ENCODE data around the gene ELK3. TPM values are rescaled to one million over a fixed set of nuclear protein-coding genes. Genes with fewer than 3 reads are reported as not detected.

ELK3 gene
- total RNA-seq, 1 donor from 2014 or later, result 47.6 TPM

GRCh38 chr12:96234591-96235483 is 40.7 kb downstream of the ELK3 start:
- peak; percentile 78 for DNase-seq (ENCODE audit: low spot score)

DNA sequence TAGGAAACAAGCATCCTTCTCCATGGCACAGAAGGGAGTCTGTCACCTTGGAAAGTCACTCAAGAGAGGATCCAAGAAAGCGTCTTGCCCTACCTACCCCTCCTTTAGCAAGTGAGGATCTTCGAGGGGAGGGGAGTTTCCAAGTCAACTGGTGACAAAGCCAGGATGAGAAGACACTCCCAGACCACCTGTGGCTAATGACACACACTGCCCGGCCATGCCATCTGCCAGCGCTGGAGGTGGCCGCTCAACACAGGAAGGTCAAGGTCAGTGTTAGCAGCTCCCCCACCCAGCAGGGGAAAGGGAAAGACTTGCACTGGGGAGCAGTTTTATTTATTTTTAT is 41.3 kb downstream of the ELK3 start:
- DNase-seq (ENCODE audit: low spot score), result peak; percentile 75

DNA sequence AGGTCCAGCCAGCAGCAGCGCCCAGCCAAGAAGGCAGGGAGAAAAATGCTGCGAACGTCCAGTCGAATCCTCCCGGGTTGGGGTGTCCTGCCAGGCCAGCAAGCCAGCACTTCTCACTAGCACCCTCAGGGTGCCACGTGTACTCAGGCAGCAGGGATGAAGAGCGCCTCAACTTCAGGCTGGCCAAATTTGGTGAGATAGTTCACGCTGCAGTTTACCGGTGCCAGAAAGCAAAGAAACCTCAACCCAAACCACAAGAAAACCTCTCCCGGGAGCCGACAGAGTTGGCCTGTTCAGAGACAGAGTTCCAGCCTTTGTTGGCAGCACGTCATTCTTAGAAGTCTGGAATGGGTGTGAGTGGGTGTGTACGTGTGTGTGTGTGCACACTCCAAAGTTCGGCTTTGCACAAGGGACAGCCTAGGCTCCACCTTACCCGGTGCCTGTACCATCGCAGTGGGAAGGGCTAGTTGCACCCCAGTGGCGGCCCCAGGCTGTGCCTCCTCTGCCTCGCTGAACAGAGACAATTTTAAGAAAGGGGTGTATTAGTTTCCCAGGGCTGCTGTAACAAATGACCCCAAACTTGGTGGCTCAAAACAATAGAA is 42.1 kb downstream of the ELK3 start:
- peak; percentile 87 for DNase-seq (ENCODE audit: low spot score)

DNA sequence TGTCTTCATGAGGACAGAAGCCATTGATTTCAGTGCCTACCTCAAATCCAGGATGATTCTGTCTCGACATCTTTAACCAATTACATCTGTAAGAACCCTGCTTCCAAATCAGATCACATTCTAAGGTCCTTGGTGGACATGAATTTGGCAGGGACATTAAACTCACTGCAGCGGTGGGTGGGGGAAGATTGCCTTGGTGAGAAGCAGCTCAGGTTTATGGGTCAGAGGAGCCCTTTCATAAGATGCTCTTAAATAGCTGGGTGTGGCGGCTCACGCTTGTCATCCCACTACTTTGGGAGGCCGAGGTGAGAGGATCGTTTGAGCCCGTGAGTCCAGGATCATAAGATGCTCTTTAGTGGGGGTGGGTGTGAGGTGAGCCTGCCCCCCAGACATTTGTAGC is 42.9 kb downstream of the ELK3 start:
- DNase-seq (ENCODE audit: low spot score), result peak; percentile 64

- DNase-seq (ENCODE audit: low spot score), result peak; percentile 86
These were observed 43.4 kb downstream of the ELK3 start for GRCh38 chr12:96237465-96238077.

GRCh38 chr12:96238336-96239047 is 44.3 kb downstream of the ELK3 start:
- peak; percentile 74 for DNase-seq (ENCODE audit: low spot score)

GRCh38 chr12:96239711-96240635 is 45.8 kb downstream of the ELK3 start:
- peak; percentile 83 for DNase-seq (ENCODE audit: low spot score)

- DNase-seq (ENCODE audit: low spot score), result no peak
These were observed 46.5 kb downstream of the ELK3 start for GRCh38 chr12:96240656-96241055.

DNA sequence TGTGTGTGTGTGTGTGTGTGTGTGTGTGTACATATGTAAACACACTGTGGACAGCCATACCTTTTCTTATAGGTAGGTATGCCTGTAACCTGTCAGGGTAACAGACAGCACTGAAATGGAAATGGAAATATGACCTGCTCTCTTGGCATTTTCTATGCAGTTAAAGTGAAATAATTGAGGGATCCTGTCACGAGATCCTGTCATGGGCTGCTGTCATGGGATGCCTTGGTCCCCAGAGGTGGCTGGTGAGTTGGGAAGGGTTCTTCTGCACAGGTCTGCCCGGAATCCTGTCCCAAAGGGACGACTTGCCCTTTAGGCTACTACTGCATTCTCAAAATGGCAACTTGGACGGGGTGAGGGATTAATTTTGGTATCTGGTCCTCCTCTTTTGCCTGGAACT is 47.3 kb downstream of the ELK3 start:
- DNase-seq (ENCODE audit: low spot score), result no peak

DNA sequence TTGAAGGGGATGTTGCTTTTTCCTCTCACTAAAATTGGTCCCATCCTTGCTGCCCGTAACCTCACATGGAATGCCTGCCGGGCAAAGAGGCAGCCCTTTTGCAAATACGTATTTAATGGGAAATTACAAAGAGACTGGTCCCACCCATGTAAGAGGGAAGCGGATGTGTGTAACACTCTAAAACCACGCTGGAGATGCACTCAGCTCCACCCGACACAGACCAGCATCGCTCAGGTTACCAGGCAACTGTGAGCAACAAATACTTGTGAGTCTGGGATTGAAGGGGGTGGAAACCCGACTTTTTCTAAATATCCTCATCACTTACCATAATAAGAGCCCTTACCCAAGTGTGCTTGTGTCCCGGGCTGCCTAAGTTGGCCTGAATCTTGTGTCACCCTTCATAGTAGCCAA is 47.7 kb downstream of the ELK3 start:
- no peak for DNase-seq (ENCODE audit: low spot score)

DNA sequence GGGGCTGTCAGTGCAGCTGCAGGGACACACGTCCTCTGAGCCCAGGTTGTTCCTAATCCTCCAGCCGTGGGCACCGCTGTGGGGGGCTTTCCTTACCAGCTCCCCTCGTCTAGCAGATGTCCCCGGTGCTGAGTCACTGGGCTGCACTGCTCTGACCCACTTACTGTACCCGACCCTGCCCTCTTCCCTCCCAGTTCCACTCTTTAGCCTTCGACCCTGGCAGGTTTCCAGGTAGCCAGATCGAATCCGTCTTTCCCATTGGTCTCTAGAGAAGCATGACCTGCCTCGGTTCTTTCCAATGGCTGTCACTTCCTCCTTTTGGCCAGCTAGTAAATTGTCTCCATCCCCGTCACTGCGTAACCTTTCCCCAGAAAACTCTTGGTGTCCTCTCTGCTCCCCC is 48.4 kb downstream of the ELK3 start:
- DNase-seq (ENCODE audit: low spot score), result no peak

DNA sequence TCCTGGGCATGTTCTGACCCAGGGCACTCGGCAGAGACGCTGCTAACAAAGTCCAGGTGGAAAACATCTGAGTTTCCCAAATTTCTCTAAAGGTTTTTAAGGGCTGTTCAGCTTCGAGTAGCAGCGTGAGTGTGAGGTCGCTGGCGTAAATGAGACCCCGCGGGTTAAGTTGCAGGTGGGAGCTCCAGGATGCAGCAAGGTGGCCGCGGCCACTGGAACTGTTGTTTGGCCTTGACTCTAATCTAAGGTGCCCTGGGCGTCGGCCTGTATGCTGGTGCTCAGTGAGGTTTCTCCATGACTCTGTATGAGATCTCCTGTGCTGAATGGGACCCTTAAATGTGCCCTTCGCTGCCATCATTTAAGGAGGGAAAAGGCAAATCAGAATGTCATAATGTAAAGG is 50.7 kb downstream of the ELK3 start:
- no peak for DNase-seq (ENCODE audit: low spot score)

- DNase-seq (ENCODE audit: low spot score), result no peak
These were observed 52.8 kb downstream of the ELK3 start for GRCh38 chr12:96246926-96247505.

DNA sequence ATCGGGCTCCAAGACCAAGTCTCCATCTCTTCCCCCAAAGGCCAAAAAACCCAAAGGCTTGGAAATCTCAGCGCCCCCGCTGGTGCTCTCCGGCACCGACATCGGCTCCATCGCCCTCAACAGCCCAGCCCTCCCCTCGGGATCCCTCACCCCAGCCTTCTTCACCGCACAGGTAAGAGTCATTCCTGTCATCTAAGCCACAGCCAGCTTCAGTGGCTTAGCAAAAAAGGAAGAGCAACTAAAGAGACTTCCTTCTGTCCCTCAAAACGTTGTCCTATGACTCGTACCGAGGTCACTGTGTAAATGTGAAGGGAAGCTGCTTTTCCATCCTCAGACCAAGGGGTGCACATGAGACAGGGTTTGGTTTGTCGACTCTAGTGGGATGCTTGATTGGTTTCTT is 53.4 kb downstream of the ELK3 start:
- no peak for DNase-seq (ENCODE audit: low spot score)

DNA sequence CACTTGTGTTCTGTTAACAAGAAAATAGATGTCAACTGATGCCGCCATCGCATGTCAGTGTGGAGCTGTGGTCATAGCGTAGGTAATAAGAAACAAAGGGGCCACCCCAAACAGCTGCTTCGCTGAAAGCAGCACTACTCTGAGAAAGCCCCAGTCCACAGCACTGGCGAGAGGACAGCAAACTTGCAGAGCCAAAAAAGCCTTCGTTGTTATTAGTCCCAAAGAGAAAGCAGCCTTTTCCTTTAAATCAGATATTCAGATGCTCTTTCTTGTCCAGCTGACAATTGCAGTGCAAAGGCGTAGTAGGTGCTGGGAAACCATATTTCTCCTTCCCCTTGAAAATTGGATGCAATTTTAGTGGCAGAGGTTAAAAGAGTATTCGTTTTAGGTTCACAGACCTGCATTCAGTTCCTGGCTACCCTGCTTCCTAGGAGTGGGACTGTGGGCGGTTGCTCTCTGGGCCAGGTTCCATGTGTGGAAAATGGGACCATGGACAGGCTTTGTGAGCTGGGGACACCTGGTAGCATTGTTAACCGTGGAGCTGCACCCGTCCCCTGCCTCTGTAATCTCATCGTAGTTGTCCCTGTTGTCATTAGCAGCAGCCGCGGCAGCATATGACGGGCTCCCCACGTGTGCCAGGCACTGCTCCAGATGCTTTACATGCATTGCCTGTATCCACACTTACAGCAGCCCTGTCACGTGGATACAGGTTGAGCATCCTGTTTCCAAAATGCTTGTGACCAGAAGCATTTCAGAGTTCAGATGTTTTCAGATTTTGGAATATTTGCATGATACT is 54.2 kb downstream of the ELK3 start:
- no peak for DNase-seq (ENCODE audit: low spot score)

DNA sequence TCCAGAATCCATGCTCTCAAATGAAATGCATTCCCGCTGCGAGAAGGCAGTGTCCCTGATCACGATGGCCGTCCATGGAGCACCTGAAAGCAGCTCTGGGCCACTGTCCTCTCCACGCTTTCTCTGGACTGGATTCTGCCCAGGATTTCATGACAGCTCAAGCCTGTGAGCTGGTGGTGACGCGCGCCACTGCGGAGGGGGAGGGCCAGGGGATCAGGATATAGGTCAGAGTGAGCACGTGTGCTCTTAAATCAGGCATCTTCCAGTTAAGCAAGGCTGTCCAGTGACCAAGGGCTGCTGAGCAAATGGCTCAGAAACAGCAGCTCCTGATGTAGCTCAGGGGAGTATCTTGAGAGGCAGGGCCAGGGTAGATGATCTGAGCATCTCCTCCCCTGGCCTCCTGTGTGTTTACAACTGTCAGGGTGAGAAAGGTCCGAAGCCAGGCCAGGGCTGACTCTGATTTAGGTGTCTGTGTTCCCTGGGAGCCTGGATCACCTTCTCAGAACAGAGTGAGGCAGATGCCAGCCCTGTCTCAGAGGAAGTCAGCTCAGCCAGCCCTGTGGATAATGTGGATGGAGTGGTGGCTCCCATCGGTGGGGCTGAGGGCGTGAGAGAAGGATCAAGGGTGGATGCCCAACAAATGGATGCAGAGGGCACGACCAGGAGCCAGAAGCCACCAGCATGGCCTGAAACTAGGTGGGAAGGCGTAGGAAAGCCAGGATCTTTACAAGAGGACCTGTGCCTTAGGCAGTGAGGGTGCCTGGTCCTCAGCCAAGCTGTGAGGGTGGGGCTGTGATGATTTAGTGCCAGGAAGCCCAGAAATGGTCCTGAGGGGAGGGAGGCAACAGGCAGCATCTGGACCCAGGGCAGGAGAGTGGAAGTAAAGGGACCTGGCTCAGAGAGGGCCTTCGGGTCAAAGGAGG is 55.3 kb downstream of the ELK3 start:
- DNase-seq (ENCODE audit: low spot score), result no peak

DNA sequence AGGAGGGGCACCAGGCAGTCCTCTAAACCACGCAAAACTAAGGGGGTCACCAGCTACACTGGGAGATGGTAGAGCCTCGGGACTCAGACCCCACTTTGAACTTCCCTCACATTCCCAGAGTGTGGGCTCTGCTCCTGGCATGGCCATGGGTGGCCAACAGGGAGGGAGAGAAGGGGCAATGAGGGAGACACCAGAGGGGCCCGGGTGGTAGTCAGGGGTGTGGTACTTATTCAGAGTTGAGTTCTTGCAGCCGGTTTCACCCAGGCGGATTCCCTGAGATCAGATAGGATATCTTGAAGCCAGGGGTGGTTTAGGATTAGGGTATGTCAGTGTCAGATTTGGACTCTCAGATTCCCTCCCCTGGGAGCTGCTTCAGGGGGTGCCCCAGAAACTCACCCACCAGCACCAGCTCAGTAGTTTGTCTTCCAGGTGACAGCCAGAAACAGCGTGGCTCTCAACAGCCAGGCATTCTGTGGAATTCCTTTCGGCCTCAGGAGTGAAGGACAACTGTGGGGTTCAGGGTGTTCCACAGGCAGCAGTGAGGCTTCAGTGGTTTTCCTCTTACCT is 56.0 kb downstream of the ELK3 start:
- DNase-seq (ENCODE audit: low spot score), result no peak

DNA sequence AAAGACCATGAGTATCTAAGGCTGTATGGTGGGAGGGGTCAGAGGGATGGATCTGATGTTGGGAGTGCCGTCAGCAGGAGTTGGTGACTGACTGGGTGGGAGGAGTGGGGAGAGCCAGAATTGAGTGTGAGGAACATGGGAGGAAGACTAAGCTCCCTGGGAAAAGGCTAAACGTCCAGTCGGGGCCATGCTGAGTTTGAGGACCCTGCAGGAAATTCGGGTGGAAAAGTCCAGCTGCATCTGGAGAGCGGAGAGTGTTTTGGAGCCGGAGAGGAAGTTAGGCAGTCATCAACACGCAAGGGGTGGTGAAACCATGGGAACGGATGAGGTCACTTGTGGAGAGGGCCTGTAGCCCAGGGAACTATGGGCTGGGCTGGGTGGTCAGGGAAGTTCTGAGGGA is 60.9 kb downstream of the ELK3 start:
- no peak for DNase-seq (ENCODE audit: low spot score)

Measured in mesenteric fat pad (tissue), 1 donor.